NCI-H2227 treated with DMSO at 0.1 percent for 48 hours (cell line): ENCODE data around the gene HRNR.

Source experiments
- DNase-seq: peaks from one replicate; lab custom pipeline; 2025; lab: John Stamatoyannopoulos, UW

The HRNR gene

GRCh38 chr1:152188673-152189591 lies 35.1 kb downstream of the HRNR start:
- peak; percentile 1 for DNase-seq

- DNase-seq: no peak
Observed at GRCh38 chr1:152186556-152187285, 37.3 kb downstream of the HRNR start.

GRCh38 chr1:152185544-152186391 lies 38.2 kb downstream of the HRNR start:
- DNase-seq: peak; percentile 7

- DNase-seq: no peak
Observed at GRCh38 chr1:152182944-152183361, 41.0 kb downstream of the HRNR start.

- no peak for DNase-seq
Observed at GRCh38 chr1:152182431-152182830, 41.6 kb downstream of the HRNR start.

GRCh38 chr1:152179566-152179965 lies 44.4 kb downstream of the HRNR start:
- no peak for DNase-seq

GRCh38 chr1:152170287-152170905 lies 53.6 kb downstream of the HRNR start:
- DNase-seq: no peak

- no peak for DNase-seq
Observed at GRCh38 chr1:152169366-152170025, 54.5 kb downstream of the HRNR start.

- DNase-seq: no peak
Observed at GRCh38 chr1:152168535-152168868, 55.5 kb downstream of the HRNR start.

GRCh38 chr1:152167835-152168534 lies 56.0 kb downstream of the HRNR start:
- DNase-seq: no peak

GRCh38 chr1:152166966-152167365 lies 57.0 kb downstream of the HRNR start:
- DNase-seq: no peak

- no peak for DNase-seq
Observed at GRCh38 chr1:152165286-152166077, 58.5 kb downstream of the HRNR start.

GRCh38 chr1:152164517-152165136 lies 59.4 kb downstream of the HRNR start:
- no peak for DNase-seq

GRCh38 chr1:152162792-152163463 lies 61.1 kb downstream of the HRNR start:
- no peak for DNase-seq
